ENCODE results near the gene SKA1.
"Not testable (repeated sequence)": the region's sequence is repeated elsewhere in the genome, so short reads cannot be mapped to it uniquely, and the experiment has no call there.

The SKA1 gene

GRCh38 chr18:50395093-50395492 lies 20.2 kb downstream of the SKA1 start:
- no peak for DNase-seq (ENCODE audit: low spot score)

DNA sequence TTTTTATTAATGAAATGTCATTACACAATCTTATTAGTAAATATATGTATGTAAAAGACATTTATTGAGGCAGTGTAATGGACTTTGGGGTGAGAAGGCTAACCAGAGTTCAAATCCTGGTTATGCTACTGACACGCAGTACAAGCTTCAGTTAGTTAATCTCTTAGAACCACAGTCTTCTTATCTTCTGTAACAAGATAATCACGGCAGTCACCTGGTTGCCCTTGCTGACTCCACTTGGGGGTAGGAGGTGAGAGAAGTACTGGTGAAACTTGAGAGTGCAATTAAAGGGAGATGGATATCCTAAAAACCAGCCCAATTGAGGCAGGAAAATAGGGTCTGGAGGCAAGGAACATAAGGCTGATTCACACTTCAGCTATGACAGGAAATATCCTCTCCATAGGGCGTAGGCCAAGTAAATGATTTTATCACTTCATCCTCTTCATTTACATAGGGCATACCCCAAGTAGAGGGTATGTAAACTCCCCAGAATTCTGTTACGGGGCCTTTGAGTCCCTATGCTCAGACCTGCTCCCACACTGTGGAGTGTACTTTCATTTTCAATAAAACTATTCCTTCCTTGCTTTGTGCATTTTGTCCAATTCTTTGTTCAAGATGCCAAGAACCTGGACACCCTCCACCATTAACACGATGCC lies 21.3 kb downstream of the SKA1 start:
- no peak for DNase-seq (ENCODE audit: low spot score)

DNA sequence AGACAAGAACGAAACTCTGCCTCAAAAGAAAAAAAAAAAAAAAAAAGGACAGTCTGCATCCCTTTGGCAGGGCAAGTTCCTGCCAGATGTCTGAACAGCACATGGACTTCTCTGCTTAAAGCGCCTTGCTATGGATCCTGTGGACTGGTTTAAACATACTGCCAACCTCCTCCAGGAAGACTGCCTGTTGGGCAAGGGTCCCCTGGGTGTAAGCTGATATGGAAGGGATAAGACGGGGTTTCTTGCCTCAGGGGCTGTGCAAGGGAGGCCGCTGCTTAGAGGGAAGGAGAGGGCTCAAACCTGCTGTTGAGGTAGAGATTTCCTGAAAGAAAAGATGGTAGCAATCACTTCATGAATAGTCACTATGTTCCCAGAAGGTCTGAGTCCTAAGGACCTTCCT lies 22.2 kb downstream of the SKA1 start:
- no peak for DNase-seq (ENCODE audit: low spot score)

GRCh38 chr18:50398099-50398498 lies 23.3 kb downstream of the SKA1 start:
- no peak for DNase-seq (ENCODE audit: low spot score)

DNA sequence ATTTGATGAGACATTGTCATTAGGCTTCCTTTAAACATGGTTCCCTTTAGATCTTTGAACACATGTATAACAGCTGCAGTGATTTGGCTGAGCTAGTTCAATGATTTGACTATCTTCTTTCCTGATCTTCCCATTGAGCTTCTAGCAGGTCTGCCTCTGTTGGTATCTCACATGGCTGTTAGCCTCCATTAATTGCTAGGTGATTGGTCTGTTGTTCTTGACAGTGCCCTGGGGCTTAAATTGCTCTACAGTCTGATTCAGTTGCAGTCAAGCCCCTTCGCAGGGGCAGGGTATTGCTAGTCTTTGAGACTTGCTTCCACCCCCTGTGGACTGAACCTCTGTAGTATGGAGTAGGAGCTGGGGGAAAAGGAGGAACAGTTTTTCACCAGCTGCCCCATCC lies 24.1 kb downstream of the SKA1 start:
- DNase-seq (ENCODE audit: low spot score), result no peak

GRCh38 chr18:50399582-50399981 lies 24.7 kb downstream of the SKA1 start:
- DNase-seq (ENCODE audit: low spot score), result no peak

- DNase-seq (ENCODE audit: low spot score), result not testable (repeated sequence)
Observed at GRCh38 chr18:50400438-50400837, 25.6 kb downstream of the SKA1 start.

GRCh38 chr18:50401295-50401694 lies 26.4 kb downstream of the SKA1 start:
- no peak for DNase-seq (ENCODE audit: low spot score)

GRCh38 chr18:50401888-50402287 lies 27.0 kb downstream of the SKA1 start:
- DNase-seq (ENCODE audit: low spot score), result peak; percentile 8

DNA sequence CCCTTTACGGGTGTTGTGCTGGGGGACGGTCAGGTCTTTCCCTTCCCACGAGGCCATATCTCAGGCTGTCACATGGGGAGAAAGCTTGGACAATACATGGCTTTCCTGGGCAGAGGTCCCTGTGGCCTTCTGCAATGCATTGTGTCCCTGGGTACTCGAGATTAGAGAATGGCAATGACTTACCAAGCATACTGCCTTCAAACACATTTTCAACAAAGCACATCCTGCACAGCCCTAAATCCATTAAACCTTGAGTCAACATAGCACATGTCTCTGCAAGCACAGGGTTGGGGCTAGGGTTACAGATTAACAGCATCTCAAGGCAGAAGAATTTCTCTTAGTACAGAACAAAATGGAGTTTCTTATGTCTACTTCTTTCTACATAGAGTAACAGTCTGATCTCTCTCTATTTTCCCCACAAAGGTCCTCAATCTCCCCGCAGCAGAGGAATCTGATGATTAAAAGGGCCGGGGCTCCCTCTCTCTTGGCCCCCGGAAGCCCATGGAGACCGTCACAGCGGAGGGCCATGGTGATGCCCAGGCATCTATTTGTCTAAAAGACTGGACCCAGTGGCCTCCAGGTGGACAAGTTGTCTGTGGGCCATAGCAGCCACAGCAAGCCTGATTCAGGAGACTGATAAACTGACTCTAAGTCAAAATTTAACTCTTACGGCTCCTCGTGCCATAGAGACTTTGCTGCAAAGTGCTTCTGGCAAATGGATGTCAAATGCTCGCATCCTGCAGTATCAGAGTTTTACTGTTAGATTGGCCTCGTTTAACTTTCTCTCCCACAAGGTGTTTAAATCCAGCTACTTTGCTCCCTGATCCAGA lies 30.1 kb downstream of the SKA1 start:
- DNase-seq (ENCODE audit: low spot score), result not testable (repeated sequence)

- DNase-seq (ENCODE audit: low spot score), result no peak
Observed at GRCh38 chr18:50405582-50406271, 30.9 kb downstream of the SKA1 start.

DNA sequence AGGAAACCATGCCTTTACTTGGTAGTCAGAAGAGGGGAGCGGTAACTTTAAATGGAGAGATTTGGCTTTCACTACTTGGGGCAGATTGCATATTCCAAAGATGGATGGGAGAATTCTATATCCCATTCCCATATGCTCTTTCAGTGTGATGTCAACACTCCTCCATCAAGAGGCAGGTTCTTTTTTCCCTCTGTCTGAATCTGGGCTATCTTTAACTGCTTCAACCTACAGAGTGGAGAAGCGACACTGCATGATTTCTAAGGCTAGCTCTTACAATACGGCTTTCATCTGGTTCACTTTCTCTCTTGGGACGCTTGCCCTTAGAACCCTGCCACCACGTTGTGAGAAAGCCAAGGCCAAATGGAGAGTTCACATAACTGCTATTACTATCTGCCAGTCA lies 34.4 kb downstream of the SKA1 start:
- no peak for DNase-seq (ENCODE audit: low spot score)

DNA sequence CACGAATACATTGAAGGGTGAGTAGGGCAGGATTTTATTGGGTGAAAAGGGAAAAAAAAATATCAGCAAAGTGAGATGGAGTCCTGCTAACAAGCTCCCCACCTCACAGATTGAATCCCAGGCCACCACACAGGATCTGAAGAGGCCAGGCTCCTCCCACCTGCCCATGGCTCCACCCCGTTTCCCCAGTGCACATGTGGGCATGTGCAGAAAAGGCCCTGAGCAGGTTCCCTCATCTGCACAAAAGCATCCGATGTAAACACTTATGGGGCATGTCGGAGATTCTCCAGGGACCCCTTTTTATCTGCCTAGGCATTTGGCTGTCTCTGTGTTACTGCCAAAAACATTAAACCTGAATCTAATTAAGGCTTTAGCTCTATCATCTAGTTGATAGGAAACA lies 35.2 kb downstream of the SKA1 start:
- no peak for DNase-seq (ENCODE audit: low spot score)

DNA sequence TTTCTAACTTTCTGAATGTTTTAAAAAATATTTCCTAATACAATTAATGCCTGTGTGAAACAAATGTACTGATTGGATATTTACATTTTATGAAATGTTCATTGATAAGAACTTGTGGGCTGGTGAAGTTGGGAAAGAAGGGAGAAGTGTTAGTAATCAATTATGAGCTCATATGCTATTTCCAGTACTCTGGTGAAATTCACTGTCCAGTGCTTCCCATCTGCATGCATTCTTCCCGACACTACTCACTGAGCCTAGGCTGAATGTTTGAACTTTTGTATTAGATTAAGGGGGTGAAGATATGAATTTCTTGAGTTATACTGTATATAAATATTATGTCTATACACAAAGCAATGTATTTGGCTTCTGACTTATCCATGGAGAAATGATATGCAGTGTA lies 36.0 kb downstream of the SKA1 start:
- no peak for DNase-seq (ENCODE audit: low spot score)

DNA sequence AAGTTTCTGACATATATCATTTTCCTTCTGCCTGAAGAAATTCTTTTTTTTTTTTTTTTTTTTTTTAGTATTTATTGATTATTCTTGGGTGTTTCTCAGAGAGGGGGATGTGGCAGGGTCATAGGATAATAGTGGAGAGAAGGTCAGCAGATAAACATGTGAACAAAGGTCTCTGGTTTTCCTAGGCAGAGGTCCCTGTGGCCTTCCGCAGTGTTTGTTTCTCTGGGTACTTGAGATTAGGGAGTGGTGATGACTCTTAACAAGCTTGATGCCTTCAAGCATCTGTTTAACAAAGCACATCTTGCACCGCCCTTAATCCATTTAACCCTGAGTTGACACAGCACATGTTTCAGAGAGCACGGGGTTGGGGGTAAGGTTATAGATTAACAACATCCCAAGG lies 42.0 kb downstream of the SKA1 start:
- not testable (repeated sequence) for DNase-seq (ENCODE audit: low spot score)

DNA sequence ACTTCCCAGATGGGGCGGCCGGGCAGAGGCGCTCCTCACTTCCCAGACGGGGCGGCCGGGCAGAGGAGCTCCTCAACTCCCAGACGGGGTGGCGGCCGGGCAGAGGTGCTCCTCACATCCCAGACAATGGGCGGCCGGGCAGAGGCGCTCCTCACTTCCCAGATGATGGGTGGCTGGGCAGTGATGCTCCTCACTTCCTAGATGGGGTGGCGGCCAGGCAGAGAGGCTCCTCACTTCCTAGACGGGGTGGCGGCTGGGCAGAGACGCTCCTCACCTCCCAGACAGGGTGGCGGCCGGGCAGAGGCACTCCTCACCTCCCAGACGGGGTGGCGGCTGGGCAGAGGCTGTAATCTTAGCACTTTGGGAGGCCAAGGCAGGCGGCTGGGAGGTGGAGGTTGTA lies 42.9 kb downstream of the SKA1 start:
- DNase-seq (ENCODE audit: low spot score), result not testable (repeated sequence)

DNA sequence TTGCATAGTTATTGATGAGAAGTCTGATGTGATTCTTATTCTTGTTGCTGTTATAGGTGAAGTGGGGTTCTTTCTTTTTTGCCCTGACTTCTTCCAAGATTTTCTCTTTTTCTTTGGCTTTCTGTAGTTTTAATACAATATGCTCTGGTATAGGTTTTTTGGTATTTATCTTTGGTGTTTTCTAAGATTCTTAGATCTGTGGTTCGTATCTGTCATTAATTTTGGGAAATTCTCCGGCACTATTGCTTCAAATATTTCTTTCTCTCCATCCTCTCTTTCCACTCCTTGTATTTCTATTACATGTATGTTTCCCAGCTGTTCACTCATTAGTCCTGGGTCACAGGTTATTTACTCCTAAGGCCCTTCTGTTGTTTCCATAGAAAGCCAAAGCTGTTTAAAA lies 43.8 kb downstream of the SKA1 start:
- DNase-seq (ENCODE audit: low spot score), result no peak

DNA sequence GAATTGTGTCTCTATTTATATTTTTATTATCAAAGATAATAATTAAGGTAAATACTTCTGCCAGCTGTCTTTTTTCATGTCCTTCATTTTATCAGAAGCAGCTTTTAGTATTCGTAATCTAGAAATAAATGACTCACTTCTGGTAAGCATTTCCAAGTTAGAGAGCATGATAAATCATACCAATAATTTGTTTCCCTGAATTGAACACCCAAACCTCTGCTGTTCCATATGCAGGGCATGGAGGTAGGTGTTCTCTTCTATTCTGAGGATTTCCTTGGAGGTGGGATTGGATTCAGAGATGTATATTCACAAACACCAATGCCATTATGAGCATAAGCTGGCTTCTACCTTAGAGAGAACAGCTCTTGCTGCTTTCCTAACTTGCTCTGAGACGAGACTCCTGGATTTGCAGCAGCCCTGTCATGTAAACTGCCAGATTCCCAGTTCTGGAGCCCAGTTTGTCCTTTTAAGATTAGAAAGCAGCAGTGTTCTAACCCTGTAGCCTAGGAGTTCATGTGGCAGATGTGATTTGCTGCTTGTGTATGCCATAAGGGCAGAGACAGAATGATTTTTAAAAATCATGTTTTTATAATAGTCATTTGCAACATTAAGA lies 47.5 kb downstream of the SKA1 start:
- no peak for DNase-seq (ENCODE audit: low spot score)

GRCh38 chr18:50424877-50425690 lies 50.2 kb downstream of the SKA1 start:
- DNase-seq (ENCODE audit: low spot score), result peak; percentile 21

DNA sequence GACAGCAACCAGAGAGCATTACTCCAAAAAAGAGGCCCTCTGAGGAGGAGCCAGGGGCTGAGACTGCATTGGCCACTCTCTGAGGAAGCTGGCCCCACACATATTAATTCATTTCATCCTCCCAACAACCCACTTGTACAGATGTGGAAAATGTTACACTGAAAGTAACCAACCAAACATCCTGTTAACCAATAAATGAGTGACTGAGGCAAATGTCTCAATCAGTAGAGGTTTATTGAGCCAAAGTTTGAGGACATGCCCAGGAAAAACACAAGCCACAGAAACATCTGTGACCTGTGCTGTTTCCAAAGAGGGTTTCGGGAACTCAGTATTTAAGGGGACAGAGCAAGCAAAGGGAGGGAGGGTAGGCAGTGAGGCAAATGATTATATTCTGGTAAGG lies 53.0 kb downstream of the SKA1 start:
- DNase-seq (ENCODE audit: low spot score), result no peak

DNA sequence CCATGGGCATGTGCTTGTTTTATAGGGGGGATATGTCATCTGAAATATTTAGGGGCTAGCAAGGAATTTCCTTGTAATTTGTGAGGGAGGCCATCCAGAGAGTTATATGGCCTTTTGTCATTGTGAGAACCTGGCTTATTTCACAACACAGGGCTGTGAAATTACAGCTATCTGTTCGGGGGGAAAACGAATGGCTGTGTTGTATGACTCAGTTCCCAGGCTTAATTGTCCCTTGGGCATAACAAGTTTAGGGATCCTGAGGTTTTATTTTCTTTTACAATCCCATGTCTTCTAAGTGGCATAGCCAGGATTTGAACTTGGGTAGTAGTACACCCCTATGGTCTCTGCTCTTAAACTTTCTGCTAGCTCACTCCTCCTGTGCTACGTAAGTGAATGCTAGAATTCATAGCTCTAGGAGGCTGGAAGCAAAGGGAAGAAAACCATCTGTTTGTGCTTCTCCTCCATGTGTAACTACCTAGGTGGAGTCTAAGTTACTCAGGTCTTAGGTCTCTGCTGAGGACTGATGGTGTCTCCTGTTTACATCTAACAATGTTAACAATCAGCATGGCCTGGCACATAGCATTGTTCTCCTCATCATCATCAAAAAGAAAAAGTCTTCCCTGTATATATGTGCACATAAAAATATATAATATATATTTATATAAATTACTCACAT lies 53.8 kb downstream of the SKA1 start:
- no peak for DNase-seq (ENCODE audit: low spot score)

Data from RKO (cell line).